AG04450 (cell line): ENCODE data around the gene KCNJ3. TPM values are rescaled to one million over a fixed set of nuclear protein-coding genes. Genes with fewer than 3 reads are reported as not detected.

Experiments
- CTCF ChIA-PET: fragments of 300-600, 350-600 bp; formaldehyde crosslinking; extraction: SDS; loops from one replicate; lab custom pipeline; 2022; ENCODE audit warnings: antibody characterized with exemption, inconsistent platforms; lab: Charles Lee
- POLR2A ChIA-PET: fragments of 350-600 bp; formaldehyde crosslinking; extraction: SDS; loops from one replicate; lab custom pipeline; 2021; ENCODE audit warnings: antibody characterized with exemption, inconsistent platforms; lab: Yijun Ruan, JAX
- DNase-seq: peaks from one replicate; pipeline ENCODE4 v3.0.0-alpha.2; 2011; ENCODE audit warnings: low read depth, low spot score
- H3K27ac ChIP-seq: one replicate; pipeline ENCODE4 v1.5.1; 2012; ENCODE audit warnings: low read depth, low read length, control low read depth
- H3K27me3 ChIP-seq: one replicate; pipeline ENCODE4 v1.6.0; 2012; ENCODE audit warnings: low read length; ENCODE audit not compliant: control insufficient read depth, insufficient read depth
- H3K4me3 ChIP-seq: 2 replicates; pipeline ENCODE4 v1.5.1; 2011; ENCODE audit warnings: mild to moderate bottlenecking, low read depth, low read length, control low read depth
- H3K9me3 ChIP-seq: 2 replicates; pipeline ENCODE4 v1.5.1; 2012; ENCODE audit warnings: low read length; ENCODE audit not compliant: control insufficient read depth, insufficient read depth
- CTCF ChIP-seq: IDR thresholded peaks from 2 replicates; pipeline ENCODE4 v1.5.1; 2011; ENCODE audit warnings: low read depth, low read length, control low read depth, inconsistent platforms
- polyA plus RNA-seq: library from polyadenylated mRNA; depleted of rRNA; stranded (reverse); fragments of >200 nt; gene quantifications from 2 replicates; pipeline ENCODE4 v1.2.3, GENCODE V29; 2011

KCNJ3 gene
- polyA plus RNA-seq, 1 experiment, result not detected

- ChIA-PET CTCF (no interaction called here), POLR2A (no interaction called here)
- Histone ChIP-seq H3K27ac (no peak overlapping the region), H3K4me3 (no peak overlapping the region), H3K9me3 (no peaks in the 10 kb centered on the region; the same call in 1 of the 2 replicates), H3K27me3 (no peaks in the 10 kb centered on the region)
- TF ChIP-seq CTCF, result no peak
- no peak for DNase-seq
These were observed 95.9 kb downstream of the KCNJ3 start for GRCh38 chr2:154794406-154794805.

GRCh38 chr2:154795651-154796050, 97.2 kb downstream of the KCNJ3 start:
- Histone ChIP-seq H3K27me3 (no peaks in the 10 kb centered on the region), H3K4me3 (no peak overlapping the region), H3K9me3 (no peaks in the 10 kb centered on the region; the same call in 1 of the 2 replicates), H3K27ac (no peak overlapping the region)
- POLR2A ChIA-PET, result no interaction called here
- CTCF ChIA-PET, result no interaction called here
- DNase-seq, result no peak
- no peak for TF ChIP-seq CTCF

- Histone ChIP-seq H3K27ac (no peak overlapping the region), H3K9me3 (peaks cover 9% of the 10 kb centered on the region), H3K4me3 (no peak overlapping the region), H3K27me3 (no peaks in the 10 kb centered on the region)
- DNase-seq, result no peak
- ChIA-PET POLR2A (no interaction called here), CTCF (no interaction called here)
- no peak for TF ChIP-seq CTCF
These were observed 106.0 kb downstream of the KCNJ3 start for GRCh38 chr2:154804451-154804850.

- Histone ChIP-seq H3K4me3 (no peak overlapping the region), H3K27me3 (no peaks in the 10 kb centered on the region), H3K27ac (no peak overlapping the region), H3K9me3 (peaks cover 3% of the 10 kb centered on the region; the same call in 1 of the 2 replicates)
- no peak for DNase-seq
- CTCF ChIA-PET, result no interaction called here
- no peak for TF ChIP-seq CTCF
- POLR2A ChIA-PET, result no interaction called here
These were observed 115.1 kb downstream of the KCNJ3 start for GRCh38 chr2:154813636-154814035.

GRCh38 chr2:154814856-154815255, 116.4 kb downstream of the KCNJ3 start:
- no peaks in the 10 kb centered on the region for H3K27me3 ChIP-seq
- ChIA-PET POLR2A (no interaction called here), CTCF (no interaction called here)
- no peak overlapping the region for H3K4me3 ChIP-seq
- H3K9me3 ChIP-seq, result peaks cover 3% of the 10 kb centered on the region; the same call in 1 of the 2 replicates
- H3K27ac ChIP-seq, result no peak overlapping the region
- no peak for DNase-seq
- no peak for TF ChIP-seq CTCF
